DOHH2 (cell line): ENCODE measurements around the gene MBD4.

Experiments used
- EZH2phosphoT487 ChIP-seq: fragments of 200-600 bp; sonication (generic); IDR thresholded peaks from 2 replicates; pipeline ENCODE4 v1.6.1; 2017; ENCODE audit warnings: borderline replicate concordance, mild to moderate bottlenecking, antibody characterized with exemption, low read length, moderate library complexity, mixed read lengths
- TF ChIP-seq, protein P1 (sequence below): fragments of 200-600 bp; sonication (generic); IDR thresholded peaks from one replicate; pipeline ENCODE4 v1.5.1; 2014; ENCODE audit warnings: antibody characterized with exemption, mild to moderate bottlenecking, low read depth, low read length; ENCODE audit not compliant: poor library complexity, severe bottlenecking

DNA sequence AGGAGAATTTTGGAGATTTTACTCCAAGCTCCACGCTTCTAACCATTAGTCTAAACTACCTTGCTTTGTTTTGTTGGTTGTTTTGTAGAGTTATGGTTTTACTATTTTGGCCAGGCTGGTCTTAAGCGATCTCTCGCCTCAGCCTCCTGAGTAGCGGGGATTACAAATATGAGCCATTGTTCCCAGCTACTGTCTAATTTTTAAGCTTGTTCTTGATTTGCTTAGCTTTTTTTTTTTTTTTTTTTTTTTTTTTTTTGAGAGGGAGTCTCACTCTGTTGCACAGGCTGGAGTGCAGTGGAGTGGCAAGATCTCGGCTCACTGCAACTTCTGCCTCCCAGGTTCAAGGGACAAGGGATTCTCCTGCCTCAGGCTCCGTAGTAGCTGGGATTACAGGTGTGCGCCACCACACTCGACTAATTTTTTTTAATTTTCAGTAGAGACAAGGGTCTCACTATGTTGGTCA lies 39.8 kb downstream of the MBD4 start:
- TF ChIP-seq, protein P1, sequence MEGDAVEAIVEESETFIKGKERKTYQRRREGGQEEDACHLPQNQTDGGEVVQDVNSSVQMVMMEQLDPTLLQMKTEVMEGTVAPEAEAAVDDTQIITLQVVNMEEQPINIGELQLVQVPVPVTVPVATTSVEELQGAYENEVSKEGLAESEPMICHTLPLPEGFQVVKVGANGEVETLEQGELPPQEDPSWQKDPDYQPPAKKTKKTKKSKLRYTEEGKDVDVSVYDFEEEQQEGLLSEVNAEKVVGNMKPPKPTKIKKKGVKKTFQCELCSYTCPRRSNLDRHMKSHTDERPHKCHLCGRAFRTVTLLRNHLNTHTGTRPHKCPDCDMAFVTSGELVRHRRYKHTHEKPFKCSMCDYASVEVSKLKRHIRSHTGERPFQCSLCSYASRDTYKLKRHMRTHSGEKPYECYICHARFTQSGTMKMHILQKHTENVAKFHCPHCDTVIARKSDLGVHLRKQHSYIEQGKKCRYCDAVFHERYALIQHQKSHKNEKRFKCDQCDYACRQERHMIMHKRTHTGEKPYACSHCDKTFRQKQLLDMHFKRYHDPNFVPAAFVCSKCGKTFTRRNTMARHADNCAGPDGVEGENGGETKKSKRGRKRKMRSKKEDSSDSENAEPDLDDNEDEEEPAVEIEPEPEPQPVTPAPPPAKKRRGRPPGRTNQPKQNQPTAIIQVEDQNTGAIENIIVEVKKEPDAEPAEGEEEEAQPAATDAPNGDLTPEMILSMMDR: no peak
- TF ChIP-seq EZH2phosphoT487: no peak
